B cell (primary cell): Measurements from ENCODE around the gene RGS7.

Experiments used
- CTCF ChIP-seq: fragments of 200-600 bp; IDR thresholded peaks from one replicate; pipeline ENCODE4 v1.8.0; 2022; ENCODE audit warnings: antibody characterized with exemption, mild to moderate bottlenecking
- EZH2 ChIP-seq: IDR thresholded peaks from 2 replicates; pipeline ENCODE4 v1.6.1; 2012; ENCODE audit warnings: borderline replicate concordance, low read depth, mild to moderate bottlenecking, moderate library complexity, low read length; ENCODE audit not compliant: insufficient read depth, poor library complexity, severe bottlenecking

GRCh38 chr1:241068359-241068758 lies 288.6 kb downstream of the RGS7 start:
- no peak for TF ChIP-seq CTCF
- TF ChIP-seq EZH2: no peak
